ENCODE results near the gene SETBP1.

Gene SETBP1

DNA sequence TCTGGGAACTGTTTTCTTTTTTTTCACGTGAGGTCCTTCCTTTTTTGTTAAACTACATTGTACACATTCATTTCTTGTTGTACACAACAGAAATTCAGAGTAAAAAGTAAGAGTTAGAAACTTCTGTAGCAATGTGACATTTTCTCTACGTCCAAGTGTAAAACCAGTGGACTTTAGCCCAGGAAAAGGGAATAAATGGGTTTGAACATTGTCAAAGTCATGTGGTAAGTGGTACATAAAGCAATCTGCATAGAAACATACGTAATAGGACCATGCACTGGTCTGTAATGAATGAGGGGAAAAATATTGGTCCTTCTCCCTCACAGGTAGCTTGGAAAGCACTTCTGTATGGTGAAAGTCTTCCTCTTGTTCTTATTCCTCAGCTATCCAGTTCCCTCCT, 421.4 kb downstream of the SETBP1 start:
- DNase-seq = no peak

DNA sequence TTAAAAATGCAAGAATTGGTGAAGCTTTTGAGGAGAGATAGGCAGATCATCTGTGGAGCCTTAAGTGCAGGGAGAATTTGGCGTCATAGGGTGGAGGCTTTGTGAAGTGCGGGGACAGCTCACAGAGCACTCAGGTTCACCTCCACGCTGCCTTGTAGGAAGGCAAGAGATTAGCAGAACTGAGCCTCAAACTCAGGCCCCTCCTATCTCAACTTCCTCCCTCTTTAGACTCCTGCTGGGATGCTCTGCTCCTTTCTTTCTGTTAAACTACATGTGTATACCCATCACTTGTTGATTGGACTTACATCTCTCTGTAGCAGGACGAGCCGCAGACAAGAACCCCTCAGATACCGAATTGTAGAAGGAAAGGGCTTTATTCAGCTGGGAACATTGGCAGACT, 422.2 kb downstream of the SETBP1 start:
- DNase-seq = no peak

DNA sequence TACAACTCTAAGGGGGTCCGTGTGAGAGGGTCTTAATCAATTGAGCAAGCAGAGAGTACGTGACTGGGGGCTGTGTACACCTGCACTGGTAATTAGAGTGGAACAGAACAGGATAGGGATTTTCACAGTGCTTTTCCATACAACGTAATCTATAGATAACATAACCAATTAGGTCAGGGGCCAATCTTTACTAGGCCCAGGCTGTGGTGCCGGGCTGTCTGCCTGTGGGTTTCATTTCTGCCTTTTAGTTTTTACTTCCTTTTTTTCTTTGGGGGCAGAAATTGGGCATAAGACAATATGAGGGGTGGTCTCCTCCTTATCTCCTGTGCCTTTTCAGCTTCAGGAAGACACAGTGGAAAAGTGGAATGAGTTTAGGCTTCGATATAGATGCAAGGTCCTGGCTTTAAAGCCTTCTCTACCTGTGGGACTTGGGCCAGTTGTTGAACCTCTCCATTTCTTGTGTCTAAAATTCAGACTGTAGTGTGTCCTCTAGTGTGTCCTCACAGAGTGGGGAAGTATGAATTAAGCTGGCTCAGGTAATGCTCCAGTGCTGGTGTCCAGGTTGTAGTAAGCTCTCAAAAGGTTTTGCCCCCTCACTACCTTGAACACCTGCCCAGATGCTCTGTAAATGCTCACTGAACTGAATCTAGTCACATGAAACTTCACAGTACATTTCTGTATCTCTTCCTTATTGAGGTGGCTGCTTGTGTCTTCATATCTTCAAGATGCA, 422.8 kb downstream of the SETBP1 start:
- no peak for DNase-seq

DNA sequence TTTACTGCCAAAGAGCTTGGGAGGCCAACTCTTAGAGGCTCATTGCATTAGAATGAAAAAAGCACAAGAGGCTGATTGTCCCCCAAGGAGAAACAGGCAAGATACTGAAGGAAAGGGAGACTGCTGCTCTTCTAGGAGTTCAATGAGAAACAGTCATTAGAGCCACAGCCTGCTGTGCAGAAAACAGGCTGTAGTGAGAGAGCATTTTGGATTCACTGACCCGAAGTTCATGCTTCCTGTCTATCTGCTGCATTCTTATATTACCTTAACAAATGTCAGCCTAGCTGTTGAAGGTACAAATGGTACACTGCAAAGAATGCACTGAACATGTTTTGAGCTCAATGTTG, 423.3 kb downstream of the SETBP1 start:
- no peak for DNase-seq

DNA sequence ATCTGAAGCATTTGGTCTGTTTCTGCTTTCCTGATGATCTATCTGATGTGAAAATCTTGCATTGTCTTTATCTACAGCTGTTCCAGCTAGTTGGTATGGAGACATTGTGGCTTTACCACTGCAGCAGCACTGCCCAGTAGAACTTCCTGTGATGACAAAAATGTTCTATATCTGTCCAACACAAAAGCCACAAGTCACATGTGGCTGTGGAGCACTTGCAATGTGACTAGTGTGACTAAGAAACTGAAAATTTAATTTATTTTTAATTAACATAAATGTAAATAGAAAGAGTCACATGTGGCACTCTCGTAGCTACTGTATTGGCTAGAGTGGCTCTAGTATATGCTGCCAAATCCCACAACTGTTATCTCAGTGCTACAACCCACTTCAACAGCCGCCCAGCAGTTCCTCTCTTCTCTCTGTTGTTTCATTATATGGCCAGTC, 425.7 kb downstream of the SETBP1 start:
- DNase-seq = no peak

DNA sequence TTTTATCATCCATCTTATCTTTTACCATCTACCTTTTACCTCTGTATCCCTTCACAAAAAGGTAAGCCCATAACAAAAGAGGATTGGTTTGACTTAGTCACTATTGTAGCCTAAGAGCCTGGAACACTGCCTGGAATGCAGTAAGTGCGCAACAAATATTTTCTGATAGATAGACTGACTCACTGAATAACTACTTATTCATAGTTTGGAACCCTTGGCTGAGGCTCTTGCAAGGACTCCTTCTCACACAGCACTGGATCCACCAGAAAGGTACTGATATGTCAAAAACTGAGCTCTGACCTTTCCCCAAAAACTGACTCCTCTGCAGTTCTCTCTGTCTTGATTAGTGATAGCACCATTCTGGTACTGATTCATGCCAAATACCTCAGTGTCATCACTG, 426.7 kb downstream of the SETBP1 start:
- peak; percentile 35 for DNase-seq

DNA sequence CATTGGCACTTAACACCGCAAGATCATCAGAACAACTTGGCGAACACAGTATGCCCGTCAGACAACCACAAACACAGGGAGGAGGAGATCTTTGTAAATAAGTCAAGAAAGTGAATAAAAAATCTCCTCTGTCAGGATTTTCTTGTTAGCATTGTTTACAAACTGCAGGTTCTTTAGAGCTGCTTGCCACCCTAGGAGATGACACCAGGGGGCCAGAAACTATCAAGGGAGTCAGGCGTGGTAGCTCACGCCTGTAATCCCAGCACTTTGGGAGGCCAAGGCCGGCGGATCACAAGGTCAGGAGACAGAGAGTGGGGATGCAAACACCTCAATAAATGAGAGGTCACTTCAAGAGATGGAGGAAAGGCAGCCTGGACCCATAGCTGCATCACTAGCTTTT, 428.1 kb downstream of the SETBP1 start:
- DNase-seq = no peak

DNA sequence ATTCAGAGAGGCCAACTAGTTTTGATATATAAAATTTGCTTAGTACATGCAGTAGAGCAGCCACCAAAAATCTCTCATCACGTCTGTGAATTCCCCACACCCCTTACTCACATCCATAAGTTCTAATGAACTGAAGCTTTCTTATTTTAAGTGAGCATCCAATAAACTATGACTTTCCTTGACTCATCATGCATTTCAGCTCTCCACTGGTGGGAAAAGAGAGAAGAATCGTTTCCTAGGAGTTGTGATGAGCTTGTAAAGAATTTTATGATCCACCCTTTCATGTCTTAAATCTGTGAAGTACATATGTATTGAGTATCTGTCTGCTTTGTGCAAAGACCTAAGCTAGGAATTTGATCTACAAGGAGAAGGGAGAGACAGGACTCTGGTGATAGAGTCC, 428.6 kb downstream of the SETBP1 start:
- no peak for DNase-seq

DNA sequence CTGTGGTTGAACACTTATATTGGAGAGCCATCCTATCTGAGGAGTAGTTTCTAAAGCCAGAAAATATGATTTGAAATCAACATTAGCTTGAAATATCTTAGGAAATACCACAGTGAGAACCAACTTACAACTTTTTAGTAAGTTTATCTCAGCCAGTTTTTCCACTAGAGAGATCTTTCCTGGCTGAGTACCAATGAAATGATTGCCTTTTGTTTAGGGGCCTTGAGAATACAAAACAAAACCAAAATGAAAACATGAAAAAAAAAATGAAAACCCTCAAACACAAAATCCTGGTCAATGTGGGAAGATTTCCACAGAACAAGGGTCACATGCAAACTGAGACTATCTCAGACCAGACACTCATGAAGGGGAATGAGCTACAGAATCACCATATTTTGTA, 429.0 kb downstream of the SETBP1 start:
- DNase-seq = no peak

DNA sequence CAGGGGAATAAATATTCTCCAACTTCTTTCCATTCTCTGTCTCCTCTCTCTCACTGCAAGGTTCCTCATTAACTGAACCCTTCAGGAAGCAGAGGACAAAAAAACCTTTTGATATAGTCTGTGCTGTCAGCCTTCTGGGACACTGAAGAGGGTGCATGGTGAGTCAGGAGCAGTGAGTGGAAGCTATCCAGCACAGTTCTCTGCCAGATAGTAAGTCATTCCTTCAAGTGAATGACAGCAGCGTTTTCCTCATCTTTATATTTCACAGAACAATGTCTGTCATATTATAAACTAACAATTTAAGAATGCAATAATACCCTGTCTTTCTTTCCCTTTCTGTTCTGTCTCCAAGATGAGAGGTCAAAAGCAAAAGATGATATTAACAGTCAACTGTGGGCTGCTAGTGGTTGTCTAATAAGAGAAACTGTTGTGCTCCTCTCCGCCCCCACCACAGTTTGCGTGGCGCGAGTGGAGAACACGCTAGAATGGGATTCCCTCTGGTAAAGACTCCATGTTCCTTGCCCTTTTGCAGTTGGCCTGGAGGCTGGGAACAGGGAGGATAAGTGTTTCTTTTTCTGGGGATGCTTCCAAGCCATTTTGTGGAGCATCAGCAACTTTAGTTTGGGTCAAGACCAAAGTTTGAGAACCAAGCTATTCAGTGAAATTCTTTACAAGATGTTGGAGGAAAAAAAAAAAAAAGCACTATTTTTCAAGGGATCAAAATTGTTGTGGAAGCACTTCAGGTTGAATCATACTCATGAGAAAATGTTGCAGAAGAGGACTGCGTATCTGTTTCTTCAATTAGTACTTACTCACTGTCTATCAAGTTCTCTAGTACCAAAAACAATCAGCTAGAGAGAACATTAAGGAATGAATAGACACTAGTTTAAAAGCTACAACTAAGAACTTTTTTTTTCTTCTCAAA, 430.2 kb downstream of the SETBP1 start:
- no peak for DNase-seq

DNA sequence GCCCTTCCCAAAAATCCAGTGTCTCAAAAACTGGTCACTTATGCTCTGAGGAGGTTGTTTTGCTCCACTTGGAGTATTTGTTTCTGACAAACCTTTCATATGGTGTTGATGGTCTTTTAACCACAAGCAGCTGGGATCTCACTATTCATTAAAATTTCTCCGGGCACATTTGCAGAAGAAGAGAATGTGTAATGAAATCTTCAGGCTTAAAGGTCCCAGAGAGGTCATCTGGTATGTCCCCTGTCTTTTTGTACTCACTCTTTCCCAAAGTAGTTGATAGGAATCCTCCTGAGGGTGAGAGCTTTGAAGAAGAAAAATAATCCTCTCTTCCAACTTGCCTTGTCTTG, 430.8 kb downstream of the SETBP1 start:
- no peak for DNase-seq

DNA sequence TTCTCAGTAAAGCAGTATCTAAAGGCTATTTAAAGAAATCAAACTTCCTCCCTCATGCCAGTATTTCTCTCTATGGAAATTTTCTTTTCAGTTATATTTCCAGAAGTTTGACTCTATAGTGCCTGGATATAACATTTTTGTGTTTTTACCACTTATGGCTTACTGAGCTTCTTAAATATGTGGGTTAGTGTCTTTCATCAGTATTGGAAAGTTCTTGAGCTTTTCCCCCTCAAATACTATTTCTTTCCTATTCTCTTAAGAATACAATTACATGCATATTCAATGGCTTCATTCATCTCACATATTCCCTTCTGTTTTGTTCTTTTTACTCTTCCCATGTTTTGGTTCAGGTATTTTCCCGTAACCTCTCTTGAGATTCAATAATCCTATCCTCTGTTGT, 432.0 kb downstream of the SETBP1 start:
- DNase-seq = no peak

DNA sequence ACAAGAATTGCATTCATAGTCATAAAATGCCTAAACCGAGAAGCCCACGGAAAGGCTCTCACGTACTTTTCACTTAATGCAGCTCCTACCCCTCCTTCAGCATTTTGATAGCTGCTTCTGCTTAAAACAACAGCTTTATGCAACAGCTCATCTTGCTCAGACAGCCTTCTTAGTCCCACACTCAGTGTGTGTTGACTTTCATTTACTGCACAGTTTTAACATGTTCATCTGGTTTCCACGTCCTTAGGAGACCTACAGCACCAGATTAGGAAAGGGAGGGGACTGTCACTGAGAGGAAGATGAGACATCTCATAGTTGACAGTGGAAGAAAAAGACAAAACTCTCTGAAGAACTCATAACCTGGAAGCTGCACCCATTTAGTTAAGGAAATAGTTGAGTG, 435.4 kb downstream of the SETBP1 start:
- no peak for DNase-seq
